HG03159 (cell line): ENCODE results near the gene NECAB3.

Experiments
- ATAC-seq: cut with Tn5 transposase; IDR thresholded peaks from one replicate; pipeline ENCODE4 v1.9.1; 2021; ENCODE audit warnings: mild to moderate bottlenecking, moderate library complexity; ENCODE audit not compliant: unreplicated experiment

The NECAB3 gene

GRCh38 chr20:33679758-33680485, 5.7 kb upstream of the NECAB3 start:
- no peak for ATAC-seq

DNA sequence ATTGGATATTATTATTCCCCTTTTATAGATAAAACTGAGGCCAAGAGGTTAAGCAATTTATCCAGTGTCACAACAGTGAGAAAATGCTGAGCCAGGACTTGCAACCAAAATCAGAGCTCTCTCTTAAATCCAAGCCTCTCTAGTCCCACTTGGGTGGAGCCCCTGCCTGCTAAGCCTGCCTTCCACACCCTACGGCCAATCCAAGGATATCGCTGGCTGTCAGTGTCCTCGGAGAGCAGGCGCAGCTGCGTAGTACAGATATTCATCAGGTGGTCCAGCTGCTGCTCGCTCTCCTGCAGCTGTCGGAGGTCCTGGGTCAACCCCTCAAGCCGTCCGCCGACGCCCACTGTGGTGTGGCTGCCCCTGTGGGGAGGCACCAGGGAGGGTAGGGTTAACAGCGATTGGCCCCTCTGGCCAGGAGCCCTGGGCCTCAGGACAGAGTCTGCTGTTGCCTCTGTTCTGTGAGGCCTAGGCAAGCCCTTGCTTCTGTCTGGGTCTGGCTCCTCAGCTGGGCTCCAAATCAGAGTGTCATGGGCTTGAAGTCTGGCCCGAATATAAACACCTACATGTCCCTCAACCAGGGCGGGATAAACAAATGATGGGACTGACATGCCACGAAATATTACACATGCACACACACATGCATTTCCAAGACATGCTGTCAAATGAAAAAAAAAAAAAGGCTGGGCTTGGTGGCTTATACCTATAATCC, 3.9 kb upstream of the NECAB3 start:
- ATAC-seq: no peak

GRCh38 chr20:33676652-33677645, 2.7 kb upstream of the NECAB3 start:
- ATAC-seq: no peak

DNA sequence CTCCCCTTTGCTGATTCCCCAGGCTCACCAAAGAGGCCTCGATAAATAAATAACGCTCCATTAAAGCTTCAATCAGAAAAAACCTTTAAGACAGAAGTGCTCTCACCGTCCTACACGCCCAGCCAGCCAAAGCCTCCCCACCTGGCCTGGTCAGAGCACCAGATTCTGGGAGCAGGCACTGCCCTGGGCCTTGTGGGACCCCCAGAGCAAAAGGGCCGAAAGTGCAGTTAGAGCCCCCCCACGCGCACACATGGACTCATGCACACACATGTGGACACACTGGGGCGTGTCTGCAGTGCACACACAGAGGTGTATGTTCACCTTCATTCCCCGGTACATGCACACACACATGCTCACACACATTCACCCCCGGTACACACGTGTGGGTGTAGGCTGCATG, 1.9 kb upstream of the NECAB3 start:
- ATAC-seq: no peak

DNA sequence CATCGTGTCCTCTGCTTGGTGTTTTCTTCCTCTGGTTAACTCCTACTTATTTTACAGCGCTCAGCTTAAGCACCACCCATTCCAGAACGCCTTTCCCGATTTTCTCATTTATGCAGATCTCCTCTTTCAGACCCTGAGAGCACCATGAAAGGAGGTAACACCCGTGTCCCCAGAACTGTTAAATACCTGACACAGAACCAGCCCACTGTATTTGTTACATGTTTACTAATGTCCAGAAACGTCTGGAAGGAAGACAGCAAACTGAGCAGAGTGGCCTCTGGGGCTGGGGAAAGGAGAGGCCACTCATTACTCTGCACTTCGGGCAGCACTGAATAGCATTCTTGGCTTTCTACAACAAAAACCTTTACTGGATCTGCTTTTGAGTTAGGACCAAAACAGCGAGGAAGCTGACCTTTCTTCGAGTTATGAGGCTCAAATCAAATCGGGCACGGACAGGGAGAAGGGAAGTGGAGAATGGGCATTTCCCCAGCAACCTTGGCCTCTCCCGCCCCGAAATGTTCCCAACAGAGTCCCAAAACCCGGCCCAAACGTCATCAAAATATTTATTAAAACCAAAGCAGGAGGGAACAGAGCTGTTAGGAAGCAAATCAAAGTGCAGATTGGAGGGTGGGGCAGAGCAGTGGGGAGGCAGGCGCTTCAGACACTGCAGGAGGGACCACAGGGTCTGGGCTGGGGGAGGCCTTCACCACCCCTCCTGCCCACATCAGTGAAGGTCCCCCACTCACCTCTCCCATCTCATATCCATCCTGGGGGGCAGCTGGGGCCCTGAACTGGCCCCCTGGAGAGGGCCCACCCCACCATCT, 1.1 kb upstream of the NECAB3 start:
- ATAC-seq: no peak

- peak; percentile 37 for ATAC-seq
Measured at GRCh38 chr20:33673410-33674293, 576 bp downstream of the NECAB3 start.

DNA sequence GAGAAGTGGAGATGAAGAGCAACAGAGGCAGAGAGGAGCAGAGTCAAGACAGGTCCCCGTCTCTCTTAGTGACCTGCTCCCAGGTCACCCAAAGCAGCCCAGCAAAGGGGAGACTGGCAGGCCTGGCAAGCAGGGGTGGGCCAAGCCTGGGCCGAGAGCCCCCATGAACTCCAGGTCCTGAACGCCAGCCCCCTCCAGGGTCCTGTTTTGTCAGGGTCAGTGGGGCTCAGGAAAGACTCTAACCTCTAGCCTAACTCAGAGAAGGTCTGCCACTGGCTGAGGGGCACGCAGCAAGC, 1.2 kb downstream of the NECAB3 start:
- ATAC-seq: no peak

GRCh38 chr20:33672426-33673113, 1.7 kb downstream of the NECAB3 start:
- ATAC-seq: no peak

DNA sequence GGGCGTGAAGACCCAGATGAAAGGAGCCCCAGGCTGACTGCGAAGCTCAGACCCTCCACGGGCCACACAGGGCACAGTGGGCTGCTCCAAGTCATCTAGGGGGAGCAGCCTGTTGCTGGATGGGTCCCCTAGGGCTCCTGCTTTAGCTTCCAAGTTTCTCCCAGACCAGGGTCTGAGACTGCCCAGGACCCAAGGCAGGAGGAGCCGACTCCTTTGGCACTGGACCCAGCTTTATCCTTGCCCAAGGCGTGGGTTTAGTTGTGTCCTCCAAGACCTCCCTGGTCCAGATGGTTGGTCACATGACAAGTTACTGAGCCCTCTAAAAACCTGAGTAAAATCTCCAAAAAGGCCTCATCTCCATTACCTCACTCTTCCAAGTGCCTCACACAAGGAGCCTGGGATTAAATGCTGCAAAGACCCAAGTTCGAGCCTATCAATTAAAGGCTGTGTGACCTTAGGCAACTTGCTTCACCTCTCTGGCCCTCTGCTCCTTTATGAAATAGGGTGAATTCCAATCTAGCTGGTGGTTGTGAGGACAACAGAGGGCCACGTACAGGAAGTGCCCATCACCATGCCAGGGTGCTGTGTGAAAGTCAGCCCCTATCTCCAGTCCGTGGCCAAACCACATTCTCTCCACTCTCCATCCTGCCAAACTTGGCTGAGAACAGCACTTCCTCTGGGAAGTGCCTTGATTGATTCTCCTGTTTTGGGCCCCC, 2.5 kb downstream of the NECAB3 start:
- ATAC-seq: no peak

- no peak for ATAC-seq
Measured at GRCh38 chr20:33670715-33671499, 3.3 kb downstream of the NECAB3 start.

- no peak for ATAC-seq
Measured at GRCh38 chr20:33669873-33670640, 4.2 kb downstream of the NECAB3 start.

DNA sequence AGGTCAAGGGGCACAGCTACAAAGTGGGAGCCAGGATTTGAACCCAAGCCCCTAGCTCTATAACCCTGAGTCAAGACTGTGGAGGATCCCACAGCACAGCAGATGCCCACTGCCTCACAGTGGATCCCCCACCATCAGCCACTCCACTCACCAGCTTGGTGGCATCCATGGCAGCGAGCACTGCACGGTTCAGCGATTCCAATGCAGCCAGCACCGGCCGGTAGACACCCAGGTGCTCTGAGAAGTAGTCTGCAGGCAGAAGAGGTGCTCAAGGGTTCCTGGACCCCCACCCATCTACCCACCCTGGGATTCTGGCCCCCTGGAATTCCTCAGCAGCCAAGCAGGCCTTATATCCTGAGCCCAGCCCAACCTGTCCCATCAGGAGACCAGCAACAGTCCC, 5.0 kb downstream of the NECAB3 start:
- no peak for ATAC-seq

- ATAC-seq: no peak
Measured at GRCh38 chr20:33668466-33669155, 5.6 kb downstream of the NECAB3 start.

- peak; percentile 44 for ATAC-seq
Measured at GRCh38 chr20:33667676-33668465, 6.4 kb downstream of the NECAB3 start.

DNA sequence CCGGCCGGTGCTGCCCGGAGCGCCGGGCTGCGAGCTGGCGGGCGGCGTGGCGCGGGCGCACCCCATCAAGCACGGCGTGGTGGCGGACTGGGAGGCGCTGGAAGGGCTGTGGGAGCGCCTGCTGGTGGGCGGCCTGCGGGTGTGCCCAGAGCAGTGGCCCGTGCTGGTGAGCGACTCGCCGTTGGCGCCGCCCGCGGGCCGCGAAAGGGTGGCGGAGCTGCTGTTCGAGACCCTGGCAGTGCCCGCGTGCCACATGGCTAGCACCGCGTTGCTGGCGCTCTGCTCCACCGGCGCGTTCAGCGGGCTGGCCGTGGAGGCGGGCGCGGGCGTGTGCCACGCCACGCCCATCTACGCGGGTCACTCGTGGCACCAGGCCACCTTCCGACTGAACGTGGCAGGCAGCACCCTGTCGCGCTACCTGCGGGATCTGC, 7.0 kb downstream of the NECAB3 start:
- peak; percentile 13 for ATAC-seq
